Pancreas (tissue), 10 donors: ENCODE results near the gene ANKRD9. TPM values are rescaled to one million over a fixed set of nuclear protein-coding genes. Genes with fewer than 3 reads are reported as not detected.

Experiments
- ATAC-seq, 4 donors: fragments of 200-7000 bp; cut with Tn5 transposase; one replicate each; pipeline versions ENCODE4 v1.8.0 to v1.9.1; 2020; ENCODE audit warnings: mild to moderate bottlenecking in 4 of 4, moderate library complexity in 4 of 4
- DNase-seq, 6 donors: peaks; one replicate each; pipeline ENCODE4 v3.0.0-alpha.2; 2020
- FAIRE-seq: peaks from 2 replicates; lab custom pipeline; 2012; peaks lifted over from hg19 to GRCh38; lab: Jason Lieb, UNC
- H3K27ac ChIP-seq, 4 donors: fragments of 200-600 bp; sonication (generic); 1 replicate in 3 of 4; 2 replicates in 1 of 4; pipeline versions ENCODE4 v1.5.0 to v1.8.0; 2020
- H3K27me3 ChIP-seq, 4 donors: fragments of 200-600 bp; one replicate each; pipeline ENCODE4 v1.8.0; 2021
- H3K36me3 ChIP-seq, 3 donors: fragments of 200-600 bp; sonication (generic) in 1 of 3; one replicate each; pipeline versions ENCODE4 v1.5.0 to v1.8.0; 2020 to 2021
- H3K4me1 ChIP-seq, 3 donors: fragments of 200-600 bp; one replicate each; pipeline ENCODE4 v1.8.0; 2021
- H3K4me3 ChIP-seq, 4 donors: fragments of 200-600 bp; sonication (generic) in 2 of 4; one replicate each; pipeline versions ENCODE4 v1.5.0 to v1.8.0; 2020 to 2021
- H3K9me3 ChIP-seq, 4 donors: fragments of 200-600 bp; one replicate each; pipeline ENCODE4 v1.8.0; 2021
- CTCF ChIP-seq, 4 donors: fragments of 200-600 bp; sonication (generic) in 3 of 4; IDR thresholded peaks; one replicate each; pipeline versions ENCODE4 v1.5.0 to v1.8.0; 2021; ENCODE audit warnings: antibody characterized with exemption in 4 of 4
- WGBS, 2 donors: extraction: QIAGEN DNeasy Blood & Tissue Kit; methylation state at CpG; one replicate each; pipeline ENCODE4 v1.1.7; 2013; 5-methylcytosine and 5-hydroxymethylcytosine counted together
- intact Hi-C, 3 donors: fragments of 100-400 bp; cut with DNase I; formaldehyde crosslinking; loops; one replicate each; pipeline versions ENCODE4 v1.11.1 to v1.14.2; 2022
- polyA plus RNA-seq, 2 donors: library from polyadenylated mRNA; stranded (reverse); fragments of 200-250 nt; gene quantifications; one replicate each; pipeline ENCODE4 v1.2.3, GENCODE V29; 2013
- total RNA-seq, 6 donors: library from RNA; stranded (reverse); fragmentation: NEBNext Ultra II Directional in 4 of 6; extraction: Animal tissue kit (Norgen Biotek cat#: 25700) in 4 of 6; gene quantifications; one replicate each; pipeline versions ENCODE4 v1.2.1 to v1.2.4, GENCODE V29; 2021 to 2023
- donor health status: healthy with polysubstance abuse.
- donor health status: DM: no; HTN: no; CAD: no; lungs with moderate emphysema.
- donor health status: DM: no; HTN: no; CAD: no.
- donor health status: control.
- donor health status: control.
- donor health status: Bipolar disorder and iron deficiency.
- donor health status: DM: yes; HTN: yes; CAD: no.
- donor health status: DM: no; HTN: no; CAD: no.
- donor health status: DM: no; HTN: no; CAD: no.
- donor health status: DM: yes; HTN: yes; CAD: no.

ANKRD9 gene
- total and polyA plus RNA-seq, 8 donors = 5.4 to 14.4 (median 8.5) TPM

- H3K36me3 ChIP-seq = no peaks in the 10 kb centered on the region
- H3K4me3 ChIP-seq = no peak overlapping the region
- no peak for ATAC-seq
- peak in 1 of 6 donors; percentile 14 for DNase-seq
- 93 to 95% methylated on average over 4 of the region's 4 CpGs for WGBS, 2 donors
- no peak for TF ChIP-seq CTCF (IDR thresholded peaks at IDR 0.05)
- no peaks in the 10 kb centered on the region for H3K9me3 ChIP-seq
- FAIRE-seq = no peak
- no peak overlapping the region for H3K27ac ChIP-seq
- intact Hi-C loops = no loop called here
- no peaks in the 10 kb centered on the region for H3K27me3 ChIP-seq
- H3K4me1 ChIP-seq = no peaks in the 10 kb centered on the region
Observed at GRCh38 chr14:102464006-102464405, 45.6 kb downstream of the ANKRD9 start.

- FAIRE-seq (no peak), ATAC-seq (no peak), DNase-seq (peak in 1 of 6 donors; percentile 5)
- intact Hi-C loops = no loop called here
- Histone ChIP-seq H3K9me3 (no peaks in the 10 kb centered on the region), H3K27ac (no peak overlapping the region), H3K4me1 (no peaks in the 10 kb centered on the region), H3K36me3 (no peaks in the 10 kb centered on the region), H3K27me3 (no peaks in the 10 kb centered on the region), H3K4me3 (no peak overlapping the region)
- TF ChIP-seq CTCF (IDR thresholded peaks at IDR 0.05) = no peak
- 84 to 90% methylated on average over 4 of the region's 4 CpGs for WGBS, 2 donors
Observed at GRCh38 chr14:102462391-102462790, 47.2 kb downstream of the ANKRD9 start.

GRCh38 chr14:102461490-102462338 is 47.9 kb downstream of the ANKRD9 start:
- no peak for TF ChIP-seq CTCF (IDR thresholded peaks at IDR 0.05)
- 89% methylated on average over 14 of the region's 14 CpGs for WGBS, 2 donors
- H3K27me3 ChIP-seq = no peaks in the 10 kb centered on the region
- H3K36me3 ChIP-seq = no peaks in the 10 kb centered on the region
- H3K27ac ChIP-seq = no peak overlapping the region
- ATAC-seq (no peak), DNase-seq (peak in 1 of 6 donors; percentile 2), FAIRE-seq (no peak)
- H3K4me3 ChIP-seq = no peak overlapping the region
- no peaks in the 10 kb centered on the region for H3K9me3 ChIP-seq
- no peaks in the 10 kb centered on the region for H3K4me1 ChIP-seq
- intact Hi-C loops = no loop called here

- FAIRE-seq (no peak), DNase-seq (no peak), ATAC-seq (no peak)
- 71 to 100% methylated on average over 2 of the region's 2 CpGs for WGBS, 2 donors
- Histone ChIP-seq H3K27me3 (no peaks in the 10 kb centered on the region), H3K4me1 (no peaks in the 10 kb centered on the region), H3K36me3 (peaks cover 0 to 2% (median 0%) of the 10 kb centered on the region in 3 donors), H3K9me3 (no peaks in the 10 kb centered on the region), H3K4me3 (no peak overlapping the region), H3K27ac (no peak overlapping the region)
- intact Hi-C loops = no loop called here
- no peak for TF ChIP-seq CTCF (IDR thresholded peaks at IDR 0.05)
Observed at GRCh38 chr14:102457509-102457908, 52.1 kb downstream of the ANKRD9 start.

GRCh38 chr14:102454711-102455110 is 54.9 kb downstream of the ANKRD9 start:
- peaks cover 2 to 26% (median 4%) of the 10 kb centered on the region in 3 donors for H3K36me3 ChIP-seq

More at GRCh38 chr14:102454711-102455110, 54.9 kb downstream of the ANKRD9 start:
- Histone ChIP-seq H3K27me3 (no peaks in the 10 kb centered on the region), H3K4me3 (no peak overlapping the region), H3K4me1 (no peaks in the 10 kb centered on the region), H3K9me3 (no peaks in the 10 kb centered on the region), H3K27ac (no peak overlapping the region)
- no peak for FAIRE-seq
- intact Hi-C loops = no loop called here
- TF ChIP-seq CTCF (IDR thresholded peaks at IDR 0.05) = no peak
- ATAC-seq = no peak
- DNase-seq = peak in 1 of 6 donors; percentile 37
- 70 to 85% methylated on average over 5 of the region's 5 CpGs for WGBS, 2 donors
